ENCODE data around the gene MYBPC1. TPM values are rescaled to one million over a fixed set of nuclear protein-coding genes. Genes with fewer than 3 reads are reported as not detected.
A peak's percentile ranks its signal among the peaks of the same experiment; 100 is the strongest.

MYBPC1 gene
- total RNA-seq, 6 donors from 2014 or later, result 6.3 TPM; not detected in 5

- 1 to 3% methylated on average over 4 of the region's 4 CpGs for WGBS, 2 donors
- H3K4me3 ChIP-seq, result peak overlapping the region in 2 of 4 donors; percentile 14 to 17
Observed at GRCh38 chr12:101616027-101616494, 21.3 kb downstream of the MYBPC1 start.

DNA sequence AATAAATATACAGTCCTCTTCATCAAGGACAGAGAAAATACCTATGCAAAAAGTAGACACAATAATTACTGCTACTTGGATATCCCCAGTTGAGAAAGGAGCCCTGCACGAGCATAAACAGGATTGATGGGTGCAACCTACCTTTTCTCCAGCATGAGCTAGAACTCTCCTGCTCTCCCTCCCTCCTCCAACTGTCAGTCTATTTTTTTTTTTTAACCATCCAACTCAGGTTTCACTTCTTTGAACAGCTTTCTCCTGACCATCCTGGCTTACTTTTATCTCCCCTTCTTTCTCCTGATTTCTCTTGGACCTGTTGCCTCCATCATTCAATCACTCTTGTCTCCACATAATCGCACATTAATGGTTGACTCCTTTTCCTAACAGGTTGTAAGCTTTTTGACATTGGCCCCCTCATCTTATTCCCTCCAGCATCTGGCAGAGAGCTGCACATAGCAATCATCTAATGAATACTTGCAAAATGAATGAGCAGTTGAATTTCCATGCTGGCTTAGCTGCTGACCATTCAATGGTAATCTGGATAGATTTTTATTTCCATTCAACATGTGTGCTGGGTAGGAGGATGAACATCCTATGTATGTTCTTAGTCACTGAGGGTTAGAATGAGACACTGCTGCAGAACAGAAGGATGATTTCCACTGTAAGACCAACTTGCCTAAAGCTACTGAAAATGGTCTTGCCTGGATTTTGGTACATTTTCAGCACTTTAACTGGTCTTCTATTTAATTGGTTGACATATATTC is 24.4 kb downstream of the MYBPC1 start:
- DNase-seq (no peak), ATAC-seq (ENCODE audit: low FRiP score in 2 of 2) (no peak)
- TF ChIP-seq POLR2AphosphoS5 (IDR thresholded peaks at IDR 0.05) (no peak), EP300 (IDR thresholded peaks at IDR 0.05) (no peak), POLR2A (IDR thresholded peaks at IDR 0.05) (no peak)
- TF ChIP-seq, protein P1, sequence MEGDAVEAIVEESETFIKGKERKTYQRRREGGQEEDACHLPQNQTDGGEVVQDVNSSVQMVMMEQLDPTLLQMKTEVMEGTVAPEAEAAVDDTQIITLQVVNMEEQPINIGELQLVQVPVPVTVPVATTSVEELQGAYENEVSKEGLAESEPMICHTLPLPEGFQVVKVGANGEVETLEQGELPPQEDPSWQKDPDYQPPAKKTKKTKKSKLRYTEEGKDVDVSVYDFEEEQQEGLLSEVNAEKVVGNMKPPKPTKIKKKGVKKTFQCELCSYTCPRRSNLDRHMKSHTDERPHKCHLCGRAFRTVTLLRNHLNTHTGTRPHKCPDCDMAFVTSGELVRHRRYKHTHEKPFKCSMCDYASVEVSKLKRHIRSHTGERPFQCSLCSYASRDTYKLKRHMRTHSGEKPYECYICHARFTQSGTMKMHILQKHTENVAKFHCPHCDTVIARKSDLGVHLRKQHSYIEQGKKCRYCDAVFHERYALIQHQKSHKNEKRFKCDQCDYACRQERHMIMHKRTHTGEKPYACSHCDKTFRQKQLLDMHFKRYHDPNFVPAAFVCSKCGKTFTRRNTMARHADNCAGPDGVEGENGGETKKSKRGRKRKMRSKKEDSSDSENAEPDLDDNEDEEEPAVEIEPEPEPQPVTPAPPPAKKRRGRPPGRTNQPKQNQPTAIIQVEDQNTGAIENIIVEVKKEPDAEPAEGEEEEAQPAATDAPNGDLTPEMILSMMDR (IDR thresholded peaks at IDR 0.05), result no peak
- H3K4me3 ChIP-seq, result no peak overlapping the region
- H3K36me3 ChIP-seq, result no peaks in the 10 kb centered on the region
- H3K27ac ChIP-seq, result no peak overlapping the region
- no peaks in the 10 kb centered on the region for H3K27me3 ChIP-seq
- H3K9me3 ChIP-seq, result no peaks in the 10 kb centered on the region
- H3K4me1 ChIP-seq, result peaks cover 43 to 48% (median 44%) of the 10 kb centered on the region in 4 donors
- WGBS, 2 donors, result 85 to 91% methylated on average over 2 of the region's 2 CpGs

More at GRCh38 chr12:101616027-101616494, 21.3 kb downstream of the MYBPC1 start:
- ATAC-seq (ENCODE audit: low FRiP score in 2 of 2), result peak; percentile 54 to 67
- no peaks in the 10 kb centered on the region for H3K36me3 ChIP-seq
- no peak for DNase-seq
- TF ChIP-seq, protein P1 (IDR thresholded peaks at IDR 0.05), result peak in 1 of 6 experiments; percentile 4
- TF ChIP-seq POLR2AphosphoS5 (IDR thresholded peaks at IDR 0.05) (peak in 1 of 2 donors; percentile 59), EP300 (IDR thresholded peaks at IDR 0.05) (peak in 2 of 4 donors; percentile 50 to 68), POLR2A (IDR thresholded peaks at IDR 0.05) (peak in 1 of 4 donors; percentile 29)
- no peaks in the 10 kb centered on the region for H3K27me3 ChIP-seq
- peaks cover 43 to 52% (median 46%) of the 10 kb centered on the region in 4 donors for H3K4me1 ChIP-seq
- peak overlapping the region; percentile 54 to 86 (median 80) for H3K27ac ChIP-seq
- no peaks in the 10 kb centered on the region for H3K9me3 ChIP-seq

DNA sequence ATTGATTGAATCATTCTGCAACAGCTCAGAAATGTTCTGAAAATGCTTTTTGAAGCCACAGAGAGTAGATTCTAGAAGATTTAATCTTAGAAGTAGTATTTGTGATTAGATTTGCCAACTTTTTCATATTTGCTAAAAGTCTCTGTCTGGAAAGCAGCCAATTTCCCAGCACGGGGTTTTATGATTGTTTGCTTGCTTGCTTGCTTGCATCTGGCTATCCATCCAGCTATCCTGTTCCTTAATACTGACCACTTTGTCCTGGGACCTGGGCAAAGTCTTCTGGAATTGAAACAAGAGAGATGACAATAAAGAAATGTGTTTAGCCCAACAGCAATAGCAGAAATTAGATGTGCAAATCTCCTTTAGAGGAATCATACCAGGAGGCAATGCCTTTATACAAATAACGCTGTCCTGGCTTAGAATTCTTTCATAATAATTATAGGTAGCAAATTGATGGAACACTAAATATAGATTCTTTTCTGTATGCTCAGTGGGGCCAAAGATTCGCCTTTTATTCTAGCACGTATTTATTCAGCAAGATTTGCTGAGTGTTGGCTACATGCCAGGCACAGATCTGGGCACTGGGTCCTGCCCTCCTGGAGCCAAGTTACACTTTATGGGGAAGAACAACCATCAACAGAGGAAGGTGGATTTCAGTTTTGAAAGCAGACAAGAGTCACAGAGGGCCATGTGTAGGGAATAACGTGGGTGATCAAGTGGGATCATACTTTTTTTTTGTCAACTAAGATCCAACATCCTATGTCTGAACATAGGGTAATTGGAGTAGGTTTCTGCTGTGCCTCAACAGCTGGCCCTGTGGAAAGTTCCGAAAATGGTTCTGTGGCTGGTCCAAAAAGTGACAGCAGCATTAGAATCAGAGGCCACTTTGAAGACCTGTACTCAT is 25.3 kb downstream of the MYBPC1 start:
- H3K4me3 ChIP-seq, result no peak overlapping the region
- no peaks in the 10 kb centered on the region for H3K27me3 ChIP-seq
- no peak overlapping the region for H3K27ac ChIP-seq
- H3K4me1 ChIP-seq, result peaks cover 36 to 42% (median 39%) of the 10 kb centered on the region in 4 donors
- ATAC-seq (ENCODE audit: low FRiP score in 2 of 2) (no peak), DNase-seq (no peak)
- H3K9me3 ChIP-seq, result no peaks in the 10 kb centered on the region
- 42 to 62% methylated on average over 6 of the region's 6 CpGs for WGBS, 2 donors
- TF ChIP-seq EP300 (IDR thresholded peaks at IDR 0.05), result no peak
- TF ChIP-seq POLR2A (IDR thresholded peaks at IDR 0.05), result no peak
- TF ChIP-seq, protein P1 (IDR thresholded peaks at IDR 0.05), result no peak
- TF ChIP-seq POLR2AphosphoS5 (IDR thresholded peaks at IDR 0.05), result no peak
- no peaks in the 10 kb centered on the region for H3K36me3 ChIP-seq

DNA sequence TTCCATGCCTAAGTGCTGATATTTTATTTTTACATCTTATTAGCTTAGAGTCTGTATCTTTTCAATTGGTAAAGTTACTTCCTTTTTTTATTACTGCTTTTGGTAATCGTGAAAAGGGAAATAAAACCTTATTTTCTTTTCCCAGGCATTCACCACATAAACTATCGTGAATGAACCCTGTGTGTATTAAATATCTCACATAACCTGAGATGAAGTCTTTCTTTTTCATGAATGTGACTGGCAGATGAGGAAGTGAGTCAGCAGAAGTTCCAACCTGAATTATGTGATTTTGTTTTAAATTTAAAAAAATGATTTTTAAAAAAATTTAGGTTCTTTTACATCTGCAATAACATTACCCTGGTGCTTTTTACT is 26.0 kb downstream of the MYBPC1 start:
- no peak for ATAC-seq (ENCODE audit: low FRiP score in 2 of 2)

More for the DNA sequence above, 26.0 kb downstream of the MYBPC1 start:
- Histone ChIP-seq H3K27ac (no peak overlapping the region), H3K36me3 (no peaks in the 10 kb centered on the region), H3K9me3 (no peaks in the 10 kb centered on the region), H3K4me1 (peaks cover 30 to 36% (median 33%) of the 10 kb centered on the region in 4 donors), H3K27me3 (no peaks in the 10 kb centered on the region), H3K4me3 (no peak overlapping the region)
- DNase-seq, result no peak
- TF ChIP-seq EP300 (IDR thresholded peaks at IDR 0.05) (no peak), POLR2A (IDR thresholded peaks at IDR 0.05) (no peak), POLR2AphosphoS5 (IDR thresholded peaks at IDR 0.05) (no peak)
- TF ChIP-seq, protein P1 (IDR thresholded peaks at IDR 0.05), result no peak
- WGBS, 2 donors, result 56 to 60% methylated on average over 2 of the region's 2 CpGs

Data from upper lobe of left lung (tissue), 6 donors.